ENCODE results near the gene SPEF2. TPM values are rescaled to one million over a fixed set of nuclear protein-coding genes. Genes with fewer than 3 reads are reported as not detected.

The SPEF2 gene
- total and polyA plus RNA-seq, 8 donors: 4.1 to 11.8 (median 6.2) TPM

GRCh38 chr5:35859101-35859661 is 241.5 kb downstream of the SPEF2 start:
- no peaks in the 10 kb centered on the region for H3K4me1 ChIP-seq
- 35 to 53% methylated on average over 3 of the region's 3 CpGs for WGBS, 2 donors
- TF ChIP-seq, protein P1, sequence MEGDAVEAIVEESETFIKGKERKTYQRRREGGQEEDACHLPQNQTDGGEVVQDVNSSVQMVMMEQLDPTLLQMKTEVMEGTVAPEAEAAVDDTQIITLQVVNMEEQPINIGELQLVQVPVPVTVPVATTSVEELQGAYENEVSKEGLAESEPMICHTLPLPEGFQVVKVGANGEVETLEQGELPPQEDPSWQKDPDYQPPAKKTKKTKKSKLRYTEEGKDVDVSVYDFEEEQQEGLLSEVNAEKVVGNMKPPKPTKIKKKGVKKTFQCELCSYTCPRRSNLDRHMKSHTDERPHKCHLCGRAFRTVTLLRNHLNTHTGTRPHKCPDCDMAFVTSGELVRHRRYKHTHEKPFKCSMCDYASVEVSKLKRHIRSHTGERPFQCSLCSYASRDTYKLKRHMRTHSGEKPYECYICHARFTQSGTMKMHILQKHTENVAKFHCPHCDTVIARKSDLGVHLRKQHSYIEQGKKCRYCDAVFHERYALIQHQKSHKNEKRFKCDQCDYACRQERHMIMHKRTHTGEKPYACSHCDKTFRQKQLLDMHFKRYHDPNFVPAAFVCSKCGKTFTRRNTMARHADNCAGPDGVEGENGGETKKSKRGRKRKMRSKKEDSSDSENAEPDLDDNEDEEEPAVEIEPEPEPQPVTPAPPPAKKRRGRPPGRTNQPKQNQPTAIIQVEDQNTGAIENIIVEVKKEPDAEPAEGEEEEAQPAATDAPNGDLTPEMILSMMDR (IDR thresholded peaks at IDR 0.05): no peak
- no peak for ATAC-seq
- no peak for FAIRE-seq
- H3K36me3 ChIP-seq: no peaks in the 10 kb centered on the region
- H3K27ac ChIP-seq: no peak overlapping the region
- H3K9me3 ChIP-seq: no peaks in the 10 kb centered on the region
- no peaks in the 10 kb centered on the region for H3K27me3 ChIP-seq
- DNase-seq: no peak
- no peak overlapping the region for H3K4me3 ChIP-seq
- intact Hi-C loops (cut with DNase I): no loop called here

GRCh38 chr5:35860686-35861085 is 243.0 kb downstream of the SPEF2 start:
- intact Hi-C loops (cut with DNase I): no loop called here
- Histone ChIP-seq H3K4me1 (no peaks in the 10 kb centered on the region), H3K27me3 (no peaks in the 10 kb centered on the region), H3K4me3 (no peak overlapping the region), H3K9me3 (no peaks in the 10 kb centered on the region), H3K36me3 (no peaks in the 10 kb centered on the region), H3K27ac (no peak overlapping the region)
- DNase-seq (no peak), FAIRE-seq (no peak), ATAC-seq (no peak)
- TF ChIP-seq, protein P1 (IDR thresholded peaks at IDR 0.05): no peak
- 96% methylated on average over 1 of the region's 1 CpG for WGBS, 2 donors

GRCh38 chr5:35861718-35862117 is 244.1 kb downstream of the SPEF2 start:
- no peak overlapping the region for H3K4me3 ChIP-seq
- 55 to 61% methylated on average over 1 of the region's 1 CpG for WGBS, 2 donors
- no peaks in the 10 kb centered on the region for H3K27me3 ChIP-seq
- no peaks in the 10 kb centered on the region for H3K9me3 ChIP-seq
- FAIRE-seq (no peak), DNase-seq (no peak), ATAC-seq (no peak)
- H3K27ac ChIP-seq: no peak overlapping the region
- TF ChIP-seq, protein P1 (IDR thresholded peaks at IDR 0.05): no peak
- H3K36me3 ChIP-seq: no peaks in the 10 kb centered on the region
- no peaks in the 10 kb centered on the region for H3K4me1 ChIP-seq
- intact Hi-C loops (cut with DNase I): no loop called here

- Histone ChIP-seq H3K36me3 (no peaks in the 10 kb centered on the region), H3K4me1 (no peaks in the 10 kb centered on the region), H3K9me3 (no peaks in the 10 kb centered on the region), H3K27ac (no peak overlapping the region), H3K27me3 (no peaks in the 10 kb centered on the region), H3K4me3 (no peak overlapping the region)
- WGBS, 2 donors: 53 to 65% methylated on average over 2 of the region's 2 CpGs
- intact Hi-C loops (cut with DNase I): no loop called here
- ATAC-seq (no peak), FAIRE-seq (no peak), DNase-seq (no peak)
- TF ChIP-seq, protein P1 (IDR thresholded peaks at IDR 0.05): no peak
Observed at GRCh38 chr5:35862126-35862525, 244.5 kb downstream of the SPEF2 start.

GRCh38 chr5:35863159-35863558 is 245.5 kb downstream of the SPEF2 start:
- TF ChIP-seq, protein P1 (IDR thresholded peaks at IDR 0.05): no peak
- DNase-seq: no peak
- Histone ChIP-seq H3K27ac (no peak overlapping the region), H3K4me1 (no peaks in the 10 kb centered on the region), H3K4me3 (no peak overlapping the region), H3K9me3 (no peaks in the 10 kb centered on the region), H3K36me3 (no peaks in the 10 kb centered on the region), H3K27me3 (no peaks in the 10 kb centered on the region)
- 43 to 44% methylated on average over 3 of the region's 3 CpGs for WGBS, 2 donors
- no peak for FAIRE-seq
- no peak for ATAC-seq
- intact Hi-C loops (cut with DNase I): no loop called here

Other genes with a start within 250 kb of the SPEF2 start
- 1 to 10 TPM in 4 of 6 donors, under 1 TPM in 2; 0.04 to 3.9 (median 2.3) TPM for gene IL7R, start 239.0 kb downstream of the SPEF2 start, total RNA-seq
- gene IL7R, start 239.0 kb downstream of the SPEF2 start, polyA plus RNA-seq: under 1 TPM; 0.23 to 0.52 TPM

All from pancreas (tissue), 10 donors.